IMR-90 (cell line): ENCODE results near the gene FAM83G.
"Not testable (repeated sequence)": the region's sequence is repeated elsewhere in the genome, so short reads cannot be mapped to it uniquely, and the experiment has no call there.

ENCODE experiments used
- CEBPB ChIP-seq: IDR thresholded peaks from 2 replicates; pipeline ENCODE4 v1.6.1; 2012; ENCODE audit warnings: low read depth, low read length, improper control_type of control experiment
- CTCF ChIP-seq: conservative IDR thresholded peaks from 2 replicates; pipeline ENCODE4 v1.5.1; 2012; ENCODE audit warnings: mild to moderate bottlenecking, low read depth, low read length, improper control_type of control experiment
- ELK1 ChIP-seq: fragments of 150-350 bp; IDR thresholded peaks from 2 replicates; pipeline ENCODE4 v1.6.1; 2016; ENCODE audit warnings: low read depth, mild to moderate bottlenecking, low read length, moderate library complexity, borderline replicate concordance
- FOS ChIP-seq: fragments of 150-350 bp; IDR thresholded peaks from 2 replicates; pipeline ENCODE4 v1.6.1; 2016; ENCODE audit warnings: low read depth, low read length
- MAZ ChIP-seq: IDR thresholded peaks from 2 replicates; pipeline ENCODE4 v1.6.1; 2012; ENCODE audit warnings: low read depth, mild to moderate bottlenecking, low read length, improper control_type of control experiment, moderate library complexity, borderline replicate concordance
- MXI1 ChIP-seq: IDR thresholded peaks from 2 replicates; pipeline ENCODE4 v1.6.1; 2012; ENCODE audit warnings: low read depth, mild to moderate bottlenecking, low read length, moderate library complexity, borderline replicate concordance
- POLR2A ChIP-seq: IDR thresholded peaks from 2 replicates; pipeline ENCODE4 v1.6.1; 2012; ENCODE audit warnings: mild to moderate bottlenecking, low read depth, low read length
- RAD21 ChIP-seq: IDR thresholded peaks from 2 replicates; pipeline ENCODE4 v1.6.1; 2012; ENCODE audit warnings: low read length, improper control_type of control experiment
- RCOR1 ChIP-seq: IDR thresholded peaks from 2 replicates; pipeline ENCODE4 v1.6.1; 2012; ENCODE audit warnings: mild to moderate bottlenecking, low read length, improper control_type of control experiment; ENCODE audit not compliant: insufficient replicate concordance
- SMC3 ChIP-seq: fragments of 150-350 bp; IDR thresholded peaks from 2 replicates; pipeline ENCODE4 v1.6.1; 2016; ENCODE audit warnings: low read depth, mild to moderate bottlenecking, antibody characterized with exemption, low read length, moderate library complexity
- USF2 ChIP-seq: fragments of 150-350 bp; IDR thresholded peaks from 2 replicates; pipeline ENCODE4 v1.6.1; 2017; ENCODE audit warnings: mild to moderate bottlenecking, antibody characterized with exemption, low read length, low read depth

GRCh38 chr17:19030771-19031449 lies 26.3 kb upstream of the FAM83G start:
- TF ChIP-seq POLR2A, CTCF, CEBPB, USF2, ELK1, RAD21, SMC3, MXI1, MAZ, RCOR1, FOS: not testable (repeated sequence)
